GM23338 (cell line): Measurements from ENCODE around the gene YWHAE. TPM values are rescaled to one million over a fixed set of nuclear protein-coding genes. Genes with fewer than 3 reads are reported as not detected.

ENCODE experiments used
- ATAC-seq: fragments of 200-7000 bp; cut with Tn5 transposase; 3 replicates; pipeline ENCODE4 v1.9.1; 2020
- DNase-seq: peaks from one replicate; pipeline ENCODE4 v3.0.0-alpha.2; 2015; ENCODE audit warnings: low spot score
- H2AFZ ChIP-seq: fragments of 200-600 bp; sonication (generic); 2 replicates; pipeline ENCODE4 v1.8.0; 2016; ENCODE audit warnings: antibody characterized with exemption, mild to moderate bottlenecking, moderate library complexity
- H3F3A ChIP-seq: fragments of 200-600 bp; sonication (generic); replicated peaks from 2 replicates; pipeline ENCODE4 v1.8.0; 2017; ENCODE audit warnings: antibody characterized with exemption, mixed run types, low read depth
- H3K27ac ChIP-seq: fragments of 200-600 bp; sonication (generic); 2 replicates; pipeline ENCODE4 v1.6.1; 2016; ENCODE audit warnings: low read depth
- H3K27me3 ChIP-seq: fragments of 200-600 bp; sonication (generic); 2 replicates; pipeline ENCODE4 v1.8.0; 2016; ENCODE audit warnings: mild to moderate bottlenecking, mixed run types, moderate library complexity; ENCODE audit not compliant: insufficient read depth
- H3K36me3 ChIP-seq: fragments of 200-600 bp; sonication (generic); 2 replicates; pipeline ENCODE4 v1.8.0; 2016; ENCODE audit warnings: mild to moderate bottlenecking; ENCODE audit not compliant: insufficient read depth
- H3K4me1 ChIP-seq: fragments of 200-600 bp; sonication (generic); 2 replicates; pipeline ENCODE4 v1.8.0; 2016; ENCODE audit warnings: mild to moderate bottlenecking, moderate library complexity; ENCODE audit not compliant: insufficient read depth
- H3K4me2 ChIP-seq: fragments of 200-600 bp; sonication (generic); 2 replicates; pipeline ENCODE4 v1.7.1; 2017; ENCODE audit warnings: mixed run types
- H3K4me3 ChIP-seq: fragments of 200-600 bp; sonication (generic); 2 replicates; pipeline ENCODE4 v1.6.1; 2016; ENCODE audit warnings: mixed run types
- H3K79me2 ChIP-seq: fragments of 200-600 bp; sonication (generic); replicated peaks from 2 replicates; pipeline ENCODE4 v1.8.0; 2017; ENCODE audit warnings: mild to moderate bottlenecking; ENCODE audit not compliant: insufficient read depth
- H3K9me2 ChIP-seq: fragments of 200-600 bp; sonication (generic); 2 replicates; pipeline ENCODE4 v1.8.0; 2017; ENCODE audit not compliant: insufficient read depth
- H4K20me1 ChIP-seq: fragments of 200-600 bp; sonication (generic); replicated peaks from 2 replicates; pipeline ENCODE4 v1.8.0; 2017; ENCODE audit warnings: mild to moderate bottlenecking; ENCODE audit not compliant: insufficient read depth
- H3K27ac Mint-ChIP-seq: 2 replicates; pipeline ENCODE4 v1.8.0; 2020; ENCODE audit warnings: inconsistent platforms, mild to moderate bottlenecking, moderate library complexity, mixed read lengths
- H3K27me3 Mint-ChIP-seq: 3 replicates; pipeline ENCODE4 v1.8.0; 2022; ENCODE audit warnings: low read depth, mild to moderate bottlenecking, moderate library complexity, mixed read lengths, inconsistent platforms; ENCODE audit not compliant: insufficient read depth, poor library complexity
- H3K36me3 Mint-ChIP-seq: 3 replicates; pipeline ENCODE4 v1.8.0; 2021; ENCODE audit warnings: low read depth, mild to moderate bottlenecking, inconsistent platforms, moderate library complexity, mixed read lengths
- H3K4me1 Mint-ChIP-seq: 3 replicates; pipeline ENCODE4 v1.8.0; 2020; ENCODE audit warnings: mild to moderate bottlenecking, inconsistent platforms, mixed read lengths
- H3K4me3 Mint-ChIP-seq: 3 replicates; pipeline ENCODE4 v1.8.0; 2021; ENCODE audit warnings: moderate library complexity, mild to moderate bottlenecking, inconsistent platforms, mixed read lengths
- H3K9me3 Mint-ChIP-seq: 3 replicates; pipeline ENCODE4 v1.8.0; 2020; ENCODE audit warnings: moderate library complexity, mild to moderate bottlenecking, inconsistent platforms, mixed read lengths
- CREB1 ChIP-seq: fragments of 250-450 bp; sonication (Bioruptor Pico); IDR thresholded peaks from 2 replicates; pipeline ENCODE4 v1.5.0; 2020; ENCODE audit warnings: low read depth, mild to moderate bottlenecking, moderate library complexity
- ETS1 ChIP-seq: IDR thresholded peaks from 2 replicates; pipeline ENCODE4 v1.6.1; 2016; ENCODE audit warnings: antibody characterized with exemption
- JUNB ChIP-seq: IDR thresholded peaks from one replicate; pipeline ENCODE4 v1.6.1; 2016; ENCODE audit warnings: antibody characterized with exemption; ENCODE audit not compliant: unreplicated experiment
- POLR2AphosphoS5 ChIP-seq: IDR thresholded peaks from 2 replicates; pipeline ENCODE4 v1.6.1; 2016; ENCODE audit warnings: antibody characterized with exemption, low read depth
- ZNF331 ChIP-seq: fragments of 250-450 bp; sonication (Bioruptor Pico); IDR thresholded peaks from 2 replicates; pipeline ENCODE4 v1.5.0; 2020; ENCODE audit warnings: low read depth, mild to moderate bottlenecking, moderate library complexity
- polyA plus RNA-seq: library from polyadenylated mRNA; unstranded; fragments of >200 nt; fragmentation: Nextera tagmentation; extraction: Ambion mirVana; gene quantifications from 2 replicates; pipeline ENCODE4 v1.2.1, GENCODE V29; 2016
- total RNA-seq: library from RNA; depleted of rRNA; stranded (reverse); fragments of >200 nt; shearing (Covaris generic); gene quantifications from 2 replicates; pipeline ENCODE4 v1.2.3, GENCODE V29; 2014
- TF ChIP-seq, protein P1 (sequence below): fragments of 250-450 bp; sonication (Bioruptor Pico); IDR thresholded peaks from 2 replicates; pipeline ENCODE4 v1.5.0; 2020; ENCODE audit warnings: mild to moderate bottlenecking, moderate library complexity

YWHAE gene
- total and polyA plus RNA-seq, 2 experiments from 2014 or later, result 1,251 to 1,283 TPM

GRCh38 chr17:1377334-1377733 is 22.7 kb downstream of the YWHAE start:
- Mint-ChIP-seq H3K4me1 (peaks cover 56% of the 10 kb centered on the region), H3K27me3 (peaks cover 15% of the 10 kb centered on the region), H3K27ac (no peak overlapping the region), H3K4me3 (no peak overlapping the region), H3K9me3 (no peaks in the 10 kb centered on the region), H3K36me3 (peaks cover 31% of the 10 kb centered on the region)
- no peak for ATAC-seq
- H3K27ac ChIP-seq, result peak overlapping the region; percentile 33; the same call in 1 of the 2 replicates
- H2AFZ ChIP-seq, result no peak overlapping the region
- H4K20me1 ChIP-seq, result peaks cover 98% of the 10 kb centered on the region
- H3K4me3 ChIP-seq, result no peak overlapping the region
- H3F3A ChIP-seq, result peaks cover 13% of the 10 kb centered on the region; the same call in 1 of the 2 replicates
- H3K79me2 ChIP-seq, result peaks cover 100% of the 10 kb centered on the region
- no peaks in the 10 kb centered on the region for H3K27me3 ChIP-seq
- DNase-seq, result peak; percentile 13
- H3K9me2 ChIP-seq, result no peaks in the 10 kb centered on the region
- H3K4me1 ChIP-seq, result peaks cover 62% of the 10 kb centered on the region
- H3K36me3 ChIP-seq, result no peaks in the 10 kb centered on the region
- H3K4me2 ChIP-seq, result no peak overlapping the region
- TF ChIP-seq ZNF331 (no peak), JUNB (no peak), ETS1 (no peak), CREB1 (no peak), POLR2AphosphoS5 (no peak)
- TF ChIP-seq, protein P1, sequence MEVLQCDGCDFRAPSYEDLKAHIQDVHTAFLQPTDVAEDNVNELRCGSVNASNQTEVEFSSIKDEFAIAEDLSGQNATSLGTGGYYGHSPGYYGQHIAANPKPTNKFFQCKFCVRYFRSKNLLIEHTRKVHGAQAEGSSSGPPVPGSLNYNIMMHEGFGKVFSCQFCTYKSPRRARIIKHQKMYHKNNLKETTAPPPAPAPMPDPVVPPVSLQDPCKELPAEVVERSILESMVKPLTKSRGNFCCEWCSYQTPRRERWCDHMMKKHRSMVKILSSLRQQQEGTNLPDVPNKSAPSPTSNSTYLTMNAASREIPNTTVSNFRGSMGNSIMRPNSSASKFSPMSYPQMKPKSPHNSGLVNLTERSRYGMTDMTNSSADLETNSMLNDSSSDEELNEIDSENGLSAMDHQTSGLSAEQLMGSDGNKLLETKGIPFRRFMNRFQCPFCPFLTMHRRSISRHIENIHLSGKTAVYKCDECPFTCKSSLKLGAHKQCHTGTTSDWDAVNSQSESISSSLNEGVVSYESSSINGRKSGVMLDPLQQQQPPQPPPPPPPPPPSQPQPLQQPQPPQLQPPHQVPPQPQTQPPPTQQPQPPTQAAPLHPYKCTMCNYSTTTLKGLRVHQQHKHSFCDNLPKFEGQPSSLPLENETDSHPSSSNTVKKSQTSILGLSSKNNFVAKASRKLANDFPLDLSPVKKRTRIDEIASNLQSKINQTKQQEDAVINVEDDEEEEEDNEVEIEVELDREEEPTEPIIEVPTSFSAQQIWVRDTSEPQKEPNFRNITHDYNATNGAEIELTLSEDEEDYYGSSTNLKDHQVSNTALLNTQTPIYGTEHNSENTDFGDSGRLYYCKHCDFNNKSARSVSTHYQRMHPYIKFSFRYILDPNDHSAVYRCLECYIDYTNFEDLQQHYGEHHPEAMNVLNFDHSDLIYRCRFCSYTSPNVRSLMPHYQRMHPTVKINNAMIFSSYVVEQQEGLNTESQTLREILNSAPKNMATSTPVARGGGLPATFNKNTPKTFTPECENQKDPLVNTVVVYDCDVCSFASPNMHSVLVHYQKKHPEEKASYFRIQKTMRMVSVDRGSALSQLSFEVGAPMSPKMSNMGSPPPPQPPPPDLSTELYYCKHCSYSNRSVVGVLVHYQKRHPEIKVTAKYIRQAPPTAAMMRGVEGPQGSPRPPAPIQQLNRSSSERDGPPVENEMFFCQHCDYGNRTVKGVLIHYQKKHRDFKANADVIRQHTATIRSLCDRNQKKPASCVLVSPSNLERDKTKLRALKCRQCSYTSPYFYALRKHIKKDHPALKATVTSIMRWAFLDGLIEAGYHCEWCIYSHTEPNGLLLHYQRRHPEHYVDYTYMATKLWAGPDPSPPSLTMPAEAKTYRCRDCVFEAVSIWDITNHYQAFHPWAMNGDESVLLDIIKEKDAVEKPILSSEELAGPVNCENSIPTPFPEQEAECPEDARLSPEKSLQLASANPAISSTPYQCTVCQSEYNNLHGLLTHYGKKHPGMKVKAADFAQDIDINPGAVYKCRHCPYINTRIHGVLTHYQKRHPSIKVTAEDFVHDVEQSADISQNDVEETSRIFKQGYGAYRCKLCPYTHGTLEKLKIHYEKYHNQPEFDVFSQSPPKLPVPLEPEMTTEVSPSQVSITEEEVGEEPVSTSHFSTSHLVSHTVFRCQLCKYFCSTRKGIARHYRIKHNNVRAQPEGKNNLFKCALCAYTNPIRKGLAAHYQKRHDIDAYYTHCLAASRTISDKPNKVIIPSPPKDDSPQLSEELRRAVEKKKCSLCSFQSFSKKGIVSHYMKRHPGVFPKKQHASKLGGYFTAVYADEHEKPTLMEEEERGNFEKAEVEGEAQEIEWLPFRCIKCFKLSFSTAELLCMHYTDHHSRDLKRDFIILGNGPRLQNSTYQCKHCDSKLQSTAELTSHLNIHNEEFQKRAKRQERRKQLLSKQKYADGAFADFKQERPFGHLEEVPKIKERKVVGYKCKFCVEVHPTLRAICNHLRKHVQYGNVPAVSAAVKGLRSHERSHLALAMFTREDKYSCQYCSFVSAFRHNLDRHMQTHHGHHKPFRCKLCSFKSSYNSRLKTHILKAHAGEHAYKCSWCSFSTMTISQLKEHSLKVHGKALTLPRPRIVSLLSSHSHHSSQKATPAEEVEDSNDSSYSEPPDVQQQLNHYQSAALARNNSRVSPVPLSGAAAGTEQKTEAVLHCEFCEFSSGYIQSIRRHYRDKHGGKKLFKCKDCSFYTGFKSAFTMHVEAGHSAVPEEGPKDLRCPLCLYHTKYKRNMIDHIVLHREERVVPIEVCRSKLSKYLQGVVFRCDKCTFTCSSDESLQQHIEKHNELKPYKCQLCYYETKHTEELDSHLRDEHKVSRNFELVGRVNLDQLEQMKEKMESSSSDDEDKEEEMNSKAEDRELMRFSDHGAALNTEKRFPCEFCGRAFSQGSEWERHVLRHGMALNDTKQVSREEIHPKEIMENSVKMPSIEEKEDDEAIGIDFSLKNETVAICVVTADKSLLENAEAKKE (CRISPR knock-in tag), result no peak
